ENCODE measurements around the gene SMS.

GRCh38 chrX:21998037-21998436, 57.5 kb downstream of the SMS start:
- no peak for TF ChIP-seq POLR2AphosphoS5 (IDR thresholded peaks at IDR 0.05; ENCODE audit: low read depth, low read length)
- no peak for TF ChIP-seq POLR2A (IDR thresholded peaks at IDR 0.05; ENCODE audit: low read depth, low read length)

All from GM12892 (cell line).